GM20000 (cell line): ENCODE measurements around the gene COPS3.

Experiments used
- DNase-seq: peaks from one replicate; pipeline ENCODE4 v3.0.0; 2012; ENCODE audit warnings: low spot score
- CTCF ChIP-seq: IDR thresholded peaks from 2 replicates; pipeline ENCODE4 v1.5.1; 2012; ENCODE audit warnings: mild to moderate bottlenecking, control low read depth; ENCODE audit errors: extremely low read depth, missing control alignments

Gene COPS3

DNA sequence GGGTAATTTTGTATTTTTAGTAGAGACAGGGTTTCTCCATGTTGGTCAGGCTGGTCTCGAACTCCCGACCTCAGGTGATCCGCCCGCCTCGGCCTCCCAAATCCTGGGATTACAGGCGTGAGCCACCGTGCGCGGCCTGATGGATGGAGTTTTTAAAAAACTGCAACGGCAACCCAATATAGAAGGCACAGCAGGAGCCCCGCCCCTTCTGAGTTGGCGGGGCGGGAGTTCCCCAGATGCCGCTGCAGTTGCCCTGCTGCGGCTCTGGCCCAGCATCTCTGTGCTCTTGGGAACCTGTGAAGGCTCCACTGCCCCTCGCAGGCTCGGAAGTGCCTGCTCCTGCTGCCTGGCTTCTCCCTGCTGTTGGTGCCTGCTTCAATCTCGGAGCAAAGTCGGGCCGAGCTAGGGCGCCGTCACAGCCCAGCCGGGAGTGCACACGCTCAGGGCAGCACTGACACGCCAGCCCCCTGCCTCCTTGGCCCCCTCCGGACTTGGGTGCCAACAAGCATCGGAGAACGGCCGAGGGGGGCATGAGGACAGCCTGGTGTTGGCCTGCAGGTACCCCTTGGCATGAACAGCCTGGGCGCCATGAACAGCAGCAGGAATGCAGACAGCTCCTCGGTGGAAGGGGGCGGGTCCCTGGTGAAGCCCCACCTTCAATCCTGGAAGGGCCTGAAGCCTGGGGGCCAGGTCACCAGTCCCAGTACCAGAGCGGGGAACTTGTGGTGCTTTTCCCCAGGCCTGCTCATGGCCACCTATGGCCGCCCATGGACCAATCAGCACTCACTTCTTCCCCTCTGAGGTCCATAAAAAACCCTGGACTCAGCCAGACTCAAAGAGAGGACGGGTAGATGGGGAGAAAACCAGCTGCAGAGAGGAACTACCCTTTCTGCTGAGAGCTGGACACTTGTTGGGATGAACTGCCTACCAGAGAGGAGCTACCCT, 19.9 kb upstream of the COPS3 start:
- peak; percentile 73 for DNase-seq
- no peak for TF ChIP-seq CTCF

- DNase-seq, result no peak
- TF ChIP-seq CTCF, result no peak
Measured at GRCh38 chr17:17298108-17298507, 17.1 kb upstream of the COPS3 start.

- no peak for TF ChIP-seq CTCF
- no peak for DNase-seq
Measured at GRCh38 chr17:17297217-17297616, 16.2 kb upstream of the COPS3 start.

DNA sequence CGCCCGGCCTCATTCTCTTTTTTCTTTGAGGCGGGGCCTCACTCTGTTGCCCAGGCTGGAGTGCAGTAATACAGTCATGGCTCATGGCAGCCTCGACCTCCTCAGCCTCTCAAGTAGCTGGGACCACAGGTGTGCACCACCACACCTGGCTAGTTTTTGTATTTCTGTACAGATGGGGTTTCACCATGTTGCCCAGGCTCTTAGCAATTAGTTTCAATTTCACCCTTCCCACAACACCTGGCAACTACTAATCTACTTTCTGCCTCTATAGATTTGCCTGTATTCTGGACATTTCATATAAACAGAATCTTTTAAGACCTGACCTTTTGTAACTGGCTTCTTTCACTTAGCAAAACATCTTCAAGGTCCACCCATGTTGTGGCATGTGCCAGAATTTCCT, 14.1 kb upstream of the COPS3 start:
- DNase-seq, result no peak
- TF ChIP-seq CTCF, result no peak

- no peak for TF ChIP-seq CTCF
- no peak for DNase-seq
Measured at GRCh38 chr17:17289701-17290100, 8.7 kb upstream of the COPS3 start.

DNA sequence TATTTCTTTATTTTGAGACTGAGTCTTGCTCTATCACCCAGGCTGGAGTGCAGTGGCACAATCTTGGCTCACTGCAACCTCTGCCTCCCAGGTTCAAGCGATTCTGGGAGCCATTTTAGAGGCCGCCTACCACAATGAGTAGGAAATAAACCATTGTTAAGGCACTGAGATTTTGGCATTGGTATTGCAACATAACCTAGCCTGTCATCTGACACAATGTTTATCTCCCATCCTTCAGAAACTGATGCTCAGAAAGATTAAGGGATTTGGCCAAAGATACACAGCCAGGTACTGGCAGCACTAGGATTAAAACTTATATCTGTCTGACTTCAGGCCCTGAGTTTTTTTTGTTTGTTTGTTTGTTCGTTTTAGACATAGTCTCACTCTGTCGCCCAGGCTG, 8.0 kb upstream of the COPS3 start:
- TF ChIP-seq CTCF, result no peak
- DNase-seq, result no peak

- no peak for DNase-seq
- TF ChIP-seq CTCF, result no peak
Measured at GRCh38 chr17:17285951-17286350, 4.9 kb upstream of the COPS3 start.
